GM18526 (cell line): ENCODE data around the gene PAPPA.

ENCODE experiments used
- POLR2A ChIP-seq: IDR thresholded peaks from 3 replicates; pipeline ENCODE4 v1.6.1; 2011; ENCODE audit not compliant: insufficient read length; ENCODE audit errors: extremely low read depth

The PAPPA gene

DNA sequence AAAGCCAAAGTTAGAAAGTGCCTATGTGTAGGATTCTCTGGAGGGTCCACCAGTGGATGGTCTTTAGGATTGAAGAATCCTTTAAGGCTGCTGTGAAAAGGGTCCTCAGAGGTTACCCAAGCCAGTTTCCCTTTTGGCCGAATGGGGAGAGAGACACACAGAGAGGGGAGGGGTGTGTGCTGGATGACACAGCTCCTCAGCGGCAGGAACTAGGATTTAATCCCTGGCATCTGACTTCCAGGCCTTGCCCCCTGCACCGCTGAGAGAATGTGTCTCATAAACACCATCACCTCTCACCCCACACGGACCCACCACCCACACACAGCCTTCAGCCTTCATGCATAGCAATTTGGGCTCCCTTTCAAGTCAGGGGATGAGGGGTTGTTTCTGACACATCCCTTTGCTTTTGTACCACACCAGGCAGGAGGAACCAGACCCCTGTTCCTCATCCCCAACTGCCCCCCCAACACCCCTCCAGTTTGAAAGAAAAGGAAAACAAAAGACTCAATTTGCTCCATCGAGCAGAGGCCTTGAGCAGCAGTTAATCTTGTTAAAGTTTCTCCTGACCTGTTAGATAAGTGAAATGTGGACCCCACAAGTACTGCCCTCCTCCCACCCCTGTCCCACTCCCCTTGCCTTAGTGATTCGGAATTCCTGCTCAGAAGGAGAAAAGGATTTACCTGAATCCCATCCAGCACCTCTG lies 4.0 kb downstream of the PAPPA start:
- TF ChIP-seq POLR2A = no peak

DNA sequence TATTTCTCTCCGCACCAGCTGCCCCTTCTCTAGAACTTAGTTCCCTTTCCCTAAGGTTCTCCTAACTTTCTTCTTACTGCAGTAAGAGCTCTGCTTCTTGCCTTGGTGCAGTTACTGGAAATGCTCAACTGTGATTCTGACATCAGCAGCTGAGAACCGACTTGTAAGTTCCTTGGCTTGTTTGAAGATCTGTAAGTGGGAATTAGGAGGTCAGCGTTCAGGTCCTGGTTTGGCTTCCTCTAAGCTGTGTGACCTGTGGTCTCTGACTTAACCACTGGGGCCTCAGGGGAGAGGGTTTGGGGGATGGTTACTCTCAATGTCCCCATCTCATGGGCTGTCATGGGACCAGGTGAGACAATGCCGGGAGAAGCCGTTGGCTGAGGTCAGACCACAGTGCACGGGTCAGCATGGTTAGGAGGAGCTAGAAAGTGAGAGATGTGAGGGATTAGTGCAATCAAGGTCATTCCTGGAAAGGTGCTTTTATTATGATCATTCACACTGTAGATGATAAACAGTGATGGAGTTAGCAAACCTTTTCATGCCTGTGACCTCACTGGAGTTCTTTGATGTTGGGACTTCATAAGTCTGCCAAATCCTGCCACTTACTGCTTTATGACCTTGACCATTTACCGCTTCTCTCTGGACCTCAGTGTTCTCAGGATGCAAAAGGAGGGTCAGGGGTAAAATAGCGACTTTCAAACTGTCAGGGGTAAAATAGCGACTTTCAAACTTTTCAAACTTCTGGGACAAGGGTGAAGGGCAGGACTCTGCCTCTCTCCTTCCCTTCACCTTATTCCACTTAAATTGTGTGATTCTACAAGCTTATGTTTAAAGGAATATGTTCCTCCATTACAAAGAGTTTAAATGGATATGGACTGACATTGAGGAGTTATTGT lies 7.3 kb downstream of the PAPPA start:
- TF ChIP-seq POLR2A = no peak

DNA sequence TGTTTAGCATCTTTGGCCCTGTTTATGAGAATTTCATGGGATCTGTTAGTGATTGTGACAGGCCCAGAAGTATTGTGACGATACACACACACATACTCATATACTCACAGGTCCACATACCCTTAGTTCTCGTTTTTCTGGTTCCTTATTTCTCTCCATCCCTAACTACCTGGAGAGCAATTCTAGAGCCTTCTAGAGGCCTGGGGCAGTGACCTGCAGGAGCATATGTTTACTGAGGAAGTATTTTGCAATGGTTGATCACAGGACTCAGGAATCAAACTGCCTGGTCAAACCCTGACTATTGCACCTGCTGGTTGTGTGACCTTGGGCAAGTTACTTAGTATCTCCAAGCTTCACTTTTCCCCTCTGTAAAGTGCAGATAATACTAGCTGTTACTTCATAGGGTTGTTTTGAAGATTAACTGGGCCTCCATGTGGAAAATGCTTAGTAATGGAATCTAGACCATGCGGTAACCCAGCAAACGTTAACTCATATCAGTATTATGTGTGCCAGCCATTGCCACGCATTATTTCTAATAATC lies 8.7 kb downstream of the PAPPA start:
- TF ChIP-seq POLR2A = no peak

DNA sequence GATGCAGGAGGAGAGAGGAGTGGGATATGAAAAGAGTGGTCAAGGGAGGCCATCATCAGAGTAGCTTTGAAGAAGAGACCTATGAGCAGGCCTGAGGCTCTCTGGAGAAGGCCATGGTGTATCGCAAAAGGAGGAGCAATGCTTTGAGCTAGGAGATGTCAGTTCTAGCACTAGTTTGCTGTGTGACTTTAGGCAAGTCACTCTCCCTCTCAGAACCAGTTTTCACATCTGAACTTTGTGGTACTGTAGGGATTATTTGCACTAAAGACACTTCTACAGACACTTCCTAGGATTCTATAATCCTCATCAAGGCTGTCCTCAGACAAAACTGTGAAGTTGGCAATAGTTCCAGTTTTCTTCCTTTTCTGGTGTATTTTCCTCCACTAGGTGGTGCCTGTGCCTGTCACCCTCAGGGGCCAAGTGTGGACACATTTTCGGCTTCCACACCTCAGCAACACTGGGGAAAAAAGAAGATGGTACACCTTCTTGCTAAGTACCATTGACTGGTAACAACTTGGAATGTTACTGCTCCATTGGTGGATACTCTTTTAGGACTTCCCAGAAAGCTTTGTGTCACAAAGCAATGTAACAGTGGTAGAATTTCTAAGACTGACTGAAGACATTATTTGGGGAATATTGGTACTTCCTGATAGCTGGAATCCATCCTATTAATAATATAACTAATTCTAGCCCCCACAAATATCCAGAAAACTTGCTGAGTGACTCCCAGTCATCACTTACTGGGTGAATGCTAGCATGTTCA lies 9.9 kb downstream of the PAPPA start:
- TF ChIP-seq POLR2A = no peak

DNA sequence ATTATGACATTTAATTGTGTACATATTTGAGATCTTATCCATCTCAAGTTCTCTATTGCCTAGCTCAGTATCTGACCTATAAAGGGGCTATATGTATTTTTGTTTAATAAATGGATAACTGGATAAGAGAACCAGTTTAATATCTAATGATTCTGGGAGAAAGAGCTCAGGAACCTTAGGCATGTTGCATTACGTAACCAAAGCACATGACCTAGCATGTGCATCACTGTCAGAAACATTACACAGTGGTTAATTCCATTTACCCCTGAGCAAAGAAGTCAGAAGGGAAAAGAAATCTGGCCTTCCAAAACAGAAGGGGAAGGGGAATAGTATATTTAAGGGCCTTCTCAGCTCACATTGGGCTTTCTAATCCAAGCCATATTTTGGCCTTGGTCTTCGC lies 12.3 kb downstream of the PAPPA start:
- no peak for TF ChIP-seq POLR2A

DNA sequence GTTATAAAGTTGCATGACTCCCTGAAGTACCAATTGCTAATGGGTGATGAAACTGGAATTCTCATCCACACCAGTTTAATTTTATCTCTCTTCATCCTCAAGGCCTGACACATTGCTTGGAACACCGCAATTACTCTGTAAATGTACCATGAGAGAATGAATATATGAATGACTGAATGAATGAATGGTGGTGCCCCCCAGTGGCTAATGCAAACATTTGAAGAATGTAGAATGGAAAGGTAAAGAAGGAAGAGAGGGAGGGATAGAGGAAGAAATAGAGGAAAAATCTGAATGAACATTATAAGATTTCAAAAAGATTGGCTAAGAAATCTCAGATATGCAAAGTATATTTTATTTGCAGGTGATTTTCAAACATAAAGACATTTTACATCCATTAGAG lies 13.1 kb downstream of the PAPPA start:
- TF ChIP-seq POLR2A = no peak

DNA sequence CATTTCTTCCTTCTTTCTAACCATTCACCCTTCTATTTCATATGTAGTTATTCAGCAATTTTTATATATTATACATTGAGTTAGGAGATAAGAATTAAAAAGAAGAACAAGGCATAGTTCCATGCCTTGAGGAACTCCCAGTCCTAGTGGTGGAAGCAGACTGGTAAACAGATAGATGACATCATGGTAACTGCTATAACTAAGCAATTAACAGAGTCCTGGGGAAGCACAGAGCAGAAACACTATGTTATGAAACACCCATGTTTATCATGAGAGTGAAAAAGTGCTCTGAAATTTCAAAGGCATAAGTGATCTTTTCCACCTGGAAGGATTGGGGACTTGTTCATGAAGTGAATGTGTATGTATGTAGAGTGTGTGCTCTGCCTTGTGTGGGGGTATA lies 14.6 kb downstream of the PAPPA start:
- TF ChIP-seq POLR2A = no peak

DNA sequence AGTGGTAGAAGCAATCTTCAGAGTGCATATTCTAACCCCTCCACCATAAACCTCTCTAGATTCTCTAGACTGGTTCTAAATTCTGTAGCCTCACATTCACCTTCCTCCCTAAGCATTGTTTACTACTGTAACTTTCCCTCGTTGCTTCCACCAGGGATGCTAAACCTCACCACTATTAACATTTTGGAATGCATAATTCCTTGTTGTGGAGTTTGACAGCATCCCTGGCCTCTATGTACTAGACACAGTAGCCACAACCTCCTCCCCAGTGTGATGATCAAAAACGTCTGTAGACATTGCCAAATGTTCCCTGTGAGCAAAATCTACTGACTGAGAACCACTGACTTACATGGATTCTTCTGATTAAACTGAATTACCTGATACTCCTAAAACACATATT lies 18.6 kb downstream of the PAPPA start:
- no peak for TF ChIP-seq POLR2A

DNA sequence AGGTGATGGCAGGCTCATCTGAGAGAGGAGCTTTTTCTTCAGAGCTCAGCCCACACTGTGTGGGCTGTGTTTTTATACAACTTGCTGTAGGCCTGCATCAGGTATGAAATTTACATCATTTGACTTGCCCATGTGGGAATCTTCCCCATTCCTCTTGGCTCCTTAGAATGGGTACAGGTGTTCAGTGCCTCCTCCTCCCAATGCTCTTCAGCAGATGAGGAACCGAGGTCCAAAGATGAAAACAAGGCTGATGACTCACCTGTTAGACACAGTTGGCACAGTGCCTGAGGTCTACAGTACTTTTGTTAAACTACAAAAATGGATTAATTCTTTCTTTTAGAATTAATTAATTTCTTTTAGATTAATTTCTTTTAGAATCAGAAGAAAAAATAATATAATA lies 20.8 kb downstream of the PAPPA start:
- no peak for TF ChIP-seq POLR2A

DNA sequence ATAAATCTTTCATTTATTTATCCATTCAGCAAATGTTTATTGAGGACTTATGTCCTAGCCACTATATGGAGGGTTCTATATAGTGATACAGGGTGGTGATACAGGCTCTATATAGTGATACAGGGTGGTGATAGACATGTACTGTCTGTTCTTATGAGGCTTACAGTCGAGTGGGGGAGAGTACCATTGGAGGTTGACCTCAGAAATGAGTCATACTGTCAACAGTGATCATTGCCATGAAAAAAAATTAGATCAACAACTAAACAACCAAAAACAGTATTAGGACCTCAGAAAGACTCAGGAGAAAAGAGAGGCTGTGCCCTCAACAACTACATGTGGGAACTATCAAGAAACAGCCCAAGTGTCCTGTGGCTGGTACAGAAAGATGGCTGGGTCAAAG lies 22.0 kb downstream of the PAPPA start:
- TF ChIP-seq POLR2A = no peak

DNA sequence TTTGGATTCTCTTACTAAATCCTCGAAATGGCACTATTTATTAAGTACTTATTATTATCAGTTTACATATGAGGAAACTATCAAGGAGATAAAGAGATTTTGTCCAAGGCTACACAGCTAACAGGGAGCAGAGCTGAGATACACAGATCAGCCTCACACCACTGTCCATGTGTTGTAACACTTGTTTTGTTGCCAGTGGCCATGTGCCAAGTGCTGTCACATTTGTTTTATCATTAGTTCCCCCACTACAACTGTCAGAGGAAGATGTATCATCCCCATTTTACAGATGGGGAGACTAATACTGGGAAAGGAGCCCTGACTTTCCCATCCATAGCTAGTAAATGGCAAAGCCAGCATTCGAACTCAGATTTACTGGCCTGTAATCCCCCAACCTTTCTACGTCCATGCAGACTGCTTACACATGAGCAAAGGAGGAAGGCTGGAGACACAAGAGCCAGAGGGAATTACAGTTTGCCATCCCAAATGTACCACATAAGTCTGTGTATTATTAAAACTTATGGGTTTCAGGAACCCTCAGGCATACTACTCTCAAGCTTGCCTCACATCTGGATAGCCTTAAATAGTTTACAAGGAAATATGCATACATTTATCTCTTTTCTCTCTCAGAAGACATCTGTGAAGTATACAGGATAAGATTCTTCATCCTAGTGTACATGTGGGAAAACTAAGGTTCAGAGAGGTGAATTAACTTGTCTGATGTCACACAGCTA lies 25.1 kb downstream of the PAPPA start:
- TF ChIP-seq POLR2A = no peak

DNA sequence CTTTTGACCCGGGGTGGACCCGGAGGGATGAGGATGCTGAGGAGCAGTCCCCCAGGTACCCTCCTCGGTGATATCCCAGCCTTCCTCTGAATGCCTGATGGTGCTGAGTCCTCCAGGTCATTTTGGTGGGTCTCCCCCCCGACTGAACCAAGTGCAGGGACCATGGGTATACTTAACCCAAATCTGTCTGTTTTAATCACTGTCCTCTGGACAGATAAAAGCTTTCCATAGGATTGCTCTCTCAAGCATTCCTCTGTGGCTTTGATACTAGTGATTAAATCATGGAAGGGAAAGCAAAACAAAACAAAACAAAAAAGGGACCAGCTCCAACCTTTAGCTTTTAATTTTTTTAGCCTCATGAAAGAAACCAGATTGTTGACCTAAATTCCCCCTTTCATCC lies 26.0 kb downstream of the PAPPA start:
- no peak for TF ChIP-seq POLR2A

DNA sequence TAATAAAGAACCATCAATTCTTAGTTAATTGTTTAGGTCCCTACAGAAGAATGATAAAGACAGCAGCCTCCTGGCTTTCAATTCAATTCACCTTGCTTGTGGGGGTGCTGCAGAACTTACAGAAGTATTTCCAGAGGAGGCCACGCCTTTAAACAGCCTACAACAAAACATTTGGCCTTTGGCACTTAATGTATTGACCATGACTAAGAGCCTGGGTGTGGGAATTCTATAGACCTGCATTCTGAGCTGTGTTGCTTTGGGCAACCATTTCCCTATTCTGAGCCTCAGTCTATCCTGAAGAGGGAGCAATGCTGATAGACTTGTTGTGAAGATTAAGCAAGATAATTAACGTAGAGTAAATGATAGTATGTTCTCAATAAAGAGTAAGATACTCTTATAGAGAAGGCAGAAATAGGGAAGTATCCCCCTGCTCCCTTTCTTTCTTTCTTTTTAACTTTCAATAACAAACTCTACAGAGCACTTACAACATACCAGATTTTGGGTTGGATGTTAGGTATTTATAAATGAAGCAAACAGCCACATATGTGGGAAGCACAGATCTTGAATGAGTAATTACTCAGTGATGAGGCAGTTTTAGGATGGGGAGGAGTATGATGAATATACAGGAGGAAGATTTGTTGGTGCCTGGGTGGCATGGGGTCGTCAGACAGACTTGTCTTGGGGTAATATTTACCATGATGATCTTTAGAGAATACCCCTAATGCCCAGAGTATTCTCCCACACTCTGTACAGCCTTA lies 28.4 kb downstream of the PAPPA start:
- TF ChIP-seq POLR2A = no peak

DNA sequence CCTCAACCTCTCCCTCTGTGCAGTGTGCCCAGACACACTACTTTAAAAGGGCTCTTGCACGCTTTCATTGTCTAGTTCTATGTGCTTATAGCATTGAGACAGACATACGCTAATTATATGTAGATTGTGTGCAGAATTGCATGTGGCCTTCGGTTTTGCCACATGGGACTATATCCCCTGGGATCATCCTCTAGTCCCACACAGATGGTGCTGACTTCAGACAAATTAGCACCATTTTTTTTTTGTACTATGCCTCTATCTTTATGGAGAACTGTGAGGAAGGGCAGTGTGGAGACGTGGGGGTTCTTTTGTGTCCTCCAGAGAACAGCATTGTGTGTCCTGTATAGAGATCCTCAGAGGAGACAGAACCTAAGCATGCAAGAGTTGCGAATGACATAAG lies 29.3 kb downstream of the PAPPA start:
- TF ChIP-seq POLR2A = no peak

DNA sequence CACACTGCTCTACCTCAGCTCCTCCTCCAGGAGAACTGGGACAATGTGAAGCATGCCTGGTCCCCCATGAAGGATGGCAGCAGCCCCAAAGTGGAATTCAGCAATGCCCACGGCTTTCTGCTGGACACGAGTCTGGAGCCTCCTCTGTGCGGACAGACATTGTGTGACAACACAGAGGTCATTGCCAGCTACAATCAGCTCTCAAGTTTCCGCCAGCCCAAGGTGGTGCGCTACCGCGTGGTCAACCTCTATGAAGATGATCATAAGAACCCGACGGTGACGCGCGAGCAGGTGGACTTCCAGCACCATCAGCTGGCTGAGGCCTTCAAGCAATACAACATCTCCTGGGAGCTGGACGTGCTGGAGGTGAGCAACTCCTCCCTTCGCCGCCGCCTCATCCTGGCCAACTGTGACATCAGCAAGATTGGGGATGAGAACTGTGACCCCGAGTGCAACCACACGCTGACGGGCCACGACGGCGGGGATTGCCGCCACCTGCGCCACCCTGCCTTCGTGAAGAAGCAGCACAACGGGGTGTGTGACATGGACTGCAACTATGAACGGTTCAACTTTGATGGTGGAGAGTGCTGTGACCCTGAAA lies 34.1 kb downstream of the PAPPA start:
- no peak for TF ChIP-seq POLR2A
